T1000 (cell line): ENCODE data around the gene OR2G2.
A peak's percentile ranks its signal among the peaks of the same experiment; 100 is the strongest.

Experiments used
- DNase-seq: peaks from one replicate; lab custom pipeline; 2025; ENCODE audit warnings: mixed read lengths; lab: John Stamatoyannopoulos, UW

Gene OR2G2

GRCh38 chr1:247588060-247588459, at the start of gene OR2G2:
Gene OR2G2, plus strand, starts transcription at chr1:247588360. Its CDS starts 0 bp downstream, at chr1:247588360.
- no peak for DNase-seq

GRCh38 chr1:247538561-247538960, 49.6 kb upstream of the OR2G2 start:
- DNase-seq: no peak

GRCh38 chr1:247539215-247539614, 48.9 kb upstream of the OR2G2 start:
- no peak for DNase-seq

- DNase-seq: no peak
Measured at GRCh38 chr1:247540581-247540980, 47.6 kb upstream of the OR2G2 start.

GRCh38 chr1:247542811-247543210, 45.3 kb upstream of the OR2G2 start:
- DNase-seq: no peak

- no peak for DNase-seq
Measured at GRCh38 chr1:247548092-247548491, 40.1 kb upstream of the OR2G2 start.

GRCh38 chr1:247548769-247549182, 39.4 kb upstream of the OR2G2 start, which contains the start of gene GCSAML:
Gene GCSAML, plus strand, starts transcription at chr1:247549134. Its CDS starts 58 bp downstream, at chr1:247549192.
- DNase-seq: no peak

- peak; percentile 8 for DNase-seq
Measured at GRCh38 chr1:247551721-247552120, 36.4 kb upstream of the OR2G2 start.

GRCh38 chr1:247552231-247552630, 35.9 kb upstream of the OR2G2 start:
- DNase-seq: no peak

- DNase-seq: no peak
Measured at GRCh38 chr1:247557926-247558674, 30.1 kb upstream of the OR2G2 start.

GRCh38 chr1:247561711-247562110, 26.4 kb upstream of the OR2G2 start:
- DNase-seq: no peak

- DNase-seq: no peak
Measured at GRCh38 chr1:247562198-247562597, 26.0 kb upstream of the OR2G2 start.

- no peak for DNase-seq
Measured at GRCh38 chr1:247574236-247574635, 13.9 kb upstream of the OR2G2 start.

GRCh38 chr1:247574664-247575063, 13.5 kb upstream of the OR2G2 start:
- no peak for DNase-seq

- no peak for DNase-seq
Measured at GRCh38 chr1:247576514-247576913, 11.6 kb upstream of the OR2G2 start.

GRCh38 chr1:247578946-247579460, 9.2 kb upstream of the OR2G2 start:
- no peak for DNase-seq

GRCh38 chr1:247605286-247605685, 17.1 kb downstream of the OR2G2 start, which contains the start of gene OR2G3:
Gene OR2G3, plus strand, starts transcription at chr1:247605586. Its CDS starts 0 bp downstream, at chr1:247605586.
- no peak for DNase-seq

- DNase-seq: no peak
Measured at GRCh38 chr1:247613405-247613804, 25.2 kb downstream of the OR2G2 start.

- DNase-seq: no peak
Measured at GRCh38 chr1:247614625-247615024, 26.5 kb downstream of the OR2G2 start.

GRCh38 chr1:247627951-247628350, 39.8 kb downstream of the OR2G2 start:
- DNase-seq: no peak

GRCh38 chr1:247638011-247638410, 49.9 kb downstream of the OR2G2 start:
- no peak for DNase-seq

GRCh38 chr1:247638781-247639180, 50.6 kb downstream of the OR2G2 start:
- DNase-seq: no peak
